Thoracic aorta (tissue), 2 donors: ENCODE results near the gene CYTH1. TPM values are rescaled to one million over a fixed set of nuclear protein-coding genes. Genes with fewer than 3 reads are reported as not detected.

Experiments
- ATAC-seq: fragments of 150-250 bp; one replicate; pipeline ENCODE4 v1.8.0; 2017; ENCODE audit warnings: low read depth; ENCODE audit not compliant: insufficient number of reproducible peaks, low FRiP score
- DNase-seq: peaks from one replicate; pipeline ENCODE4 v3.0.0-alpha.2; 2020; ENCODE audit warnings: low spot score
- H3K27ac ChIP-seq, 2 donors: fragments of 200-600 bp; sonication (generic); 1 replicate in 1 of 2; 2 replicates in 1 of 2; pipeline ENCODE4 v1.5.1; 2016; ENCODE audit warnings: mild to moderate bottlenecking in 2 of 2, moderate library complexity in 2 of 2
- H3K27me3 ChIP-seq: fragments of 200-600 bp; sonication (generic); replicated peaks from 2 replicates; pipeline ENCODE4 v1.6.0; 2016; ENCODE audit warnings: mild to moderate bottlenecking; ENCODE audit not compliant: insufficient read depth
- H3K36me3 ChIP-seq: fragments of 200-600 bp; sonication (generic); one replicate; pipeline ENCODE4 v1.5.1; 2016
- H3K4me1 ChIP-seq, 2 donors: fragments of 200-600 bp; sonication (generic); 1 replicate in 1 of 2; 2 replicates in 1 of 2; pipeline versions ENCODE4 v1.5.1 to v1.6.0; 2016; ENCODE audit warnings: low read depth in 2 of 2, mild to moderate bottlenecking in 1 of 2; ENCODE audit not compliant: control insufficient read depth in 1 of 2
- H3K4me3 ChIP-seq: fragments of 200-600 bp; sonication (generic); 2 replicates; pipeline ENCODE4 v1.5.1; 2016; ENCODE audit warnings: mild to moderate bottlenecking
- H3K9me3 ChIP-seq: fragments of 200-600 bp; sonication (generic); 2 replicates; pipeline ENCODE4 v1.5.1; 2016
- total RNA-seq, 2 donors: library from RNA; depleted of rRNA; stranded (reverse); fragments of >200 nt; gene quantifications; one replicate each; pipeline versions ENCODE4 v1.1.0 to v1.2.3, GENCODE V29; 2016
- TF ChIP-seq, protein P1 (sequence below): fragments of 200-600 bp; sonication (generic); IDR thresholded peaks from one replicate; pipeline ENCODE4 v1.5.1; 2019; ENCODE audit warnings: antibody characterized with exemption

CYTH1 gene
- total RNA-seq, 2 donors from 2014 or later = 79.2 to 79.4 TPM

DNA sequence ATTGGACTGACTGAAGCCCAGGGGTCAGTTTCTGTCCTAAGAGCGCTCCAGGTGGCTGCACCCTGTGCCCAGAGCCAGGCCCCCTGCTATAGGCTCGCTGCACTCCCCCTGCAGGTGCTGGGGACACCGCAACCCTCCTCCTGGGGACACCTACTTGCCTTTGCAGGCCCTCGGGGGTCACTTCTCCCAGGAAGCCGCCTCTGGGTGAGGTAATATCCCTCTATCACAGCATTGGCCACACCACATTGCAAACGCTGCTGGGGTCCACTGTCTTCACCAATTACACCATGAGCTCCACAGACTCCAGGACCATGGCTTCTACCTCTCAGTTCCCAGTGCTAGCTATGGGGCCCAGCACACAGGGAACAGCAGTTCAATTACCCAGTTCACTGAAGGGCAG, 43.6 kb upstream of the CYTH1 start:
- H3K9me3 ChIP-seq = no peaks in the 10 kb centered on the region
- DNase-seq = no peak
- H3K36me3 ChIP-seq = peaks cover 63% of the 10 kb centered on the region
- H3K27ac ChIP-seq = no peak overlapping the region
- H3K4me3 ChIP-seq = no peak overlapping the region
- TF ChIP-seq, protein P1, sequence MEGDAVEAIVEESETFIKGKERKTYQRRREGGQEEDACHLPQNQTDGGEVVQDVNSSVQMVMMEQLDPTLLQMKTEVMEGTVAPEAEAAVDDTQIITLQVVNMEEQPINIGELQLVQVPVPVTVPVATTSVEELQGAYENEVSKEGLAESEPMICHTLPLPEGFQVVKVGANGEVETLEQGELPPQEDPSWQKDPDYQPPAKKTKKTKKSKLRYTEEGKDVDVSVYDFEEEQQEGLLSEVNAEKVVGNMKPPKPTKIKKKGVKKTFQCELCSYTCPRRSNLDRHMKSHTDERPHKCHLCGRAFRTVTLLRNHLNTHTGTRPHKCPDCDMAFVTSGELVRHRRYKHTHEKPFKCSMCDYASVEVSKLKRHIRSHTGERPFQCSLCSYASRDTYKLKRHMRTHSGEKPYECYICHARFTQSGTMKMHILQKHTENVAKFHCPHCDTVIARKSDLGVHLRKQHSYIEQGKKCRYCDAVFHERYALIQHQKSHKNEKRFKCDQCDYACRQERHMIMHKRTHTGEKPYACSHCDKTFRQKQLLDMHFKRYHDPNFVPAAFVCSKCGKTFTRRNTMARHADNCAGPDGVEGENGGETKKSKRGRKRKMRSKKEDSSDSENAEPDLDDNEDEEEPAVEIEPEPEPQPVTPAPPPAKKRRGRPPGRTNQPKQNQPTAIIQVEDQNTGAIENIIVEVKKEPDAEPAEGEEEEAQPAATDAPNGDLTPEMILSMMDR = no peak
- no peak for ATAC-seq
- no peaks in the 10 kb centered on the region for H3K27me3 ChIP-seq
- no peaks in the 10 kb centered on the region for H3K4me1 ChIP-seq

GRCh38 chr17:78824240-78824639, 42.2 kb upstream of the CYTH1 start:
- peaks cover 63% of the 10 kb centered on the region for H3K36me3 ChIP-seq

DNA sequence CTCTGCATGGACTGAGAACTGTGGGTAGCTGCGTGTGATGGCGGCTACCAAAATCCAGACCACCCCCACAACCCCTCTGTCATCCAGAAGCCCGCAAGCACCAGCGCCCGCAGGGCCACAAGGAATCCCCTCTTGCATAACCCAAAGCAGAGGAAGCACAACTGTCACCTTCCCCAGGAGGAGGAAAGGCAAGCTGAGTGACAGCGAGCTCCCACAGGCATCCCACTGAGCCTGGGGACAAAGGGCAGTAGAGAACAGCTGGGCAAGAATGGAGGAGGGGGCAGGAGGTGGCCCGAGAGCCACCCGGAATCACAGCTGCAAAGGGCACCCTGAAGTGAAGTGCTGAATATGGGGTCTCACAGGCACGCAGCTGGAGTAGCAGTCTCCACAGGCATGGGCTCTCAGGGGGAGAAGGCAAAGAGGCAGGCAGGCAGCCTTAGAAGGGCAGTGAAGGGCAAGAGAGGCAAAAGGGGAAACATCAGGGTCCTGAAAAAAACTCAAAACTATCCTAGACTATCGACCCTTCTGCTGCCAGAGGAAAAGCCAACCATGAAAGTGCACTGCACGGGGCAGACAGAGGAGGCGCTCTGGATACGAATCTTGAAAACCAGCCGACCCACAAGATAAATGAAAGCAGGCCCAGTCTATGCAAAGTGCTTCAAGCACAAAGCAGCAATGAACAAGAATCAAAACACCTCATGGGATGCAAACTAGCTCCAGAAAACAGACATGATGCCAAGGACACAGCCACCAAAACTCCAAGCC, 41.4 kb upstream of the CYTH1 start:
- ATAC-seq = no peak
- Histone ChIP-seq H3K36me3 (peaks cover 59% of the 10 kb centered on the region), H3K9me3 (no peaks in the 10 kb centered on the region)

More at GRCh38 chr17:78824240-78824639, 42.2 kb upstream of the CYTH1 start:
- no peaks in the 10 kb centered on the region for H3K27me3 ChIP-seq
- no peaks in the 10 kb centered on the region for H3K4me1 ChIP-seq
- ATAC-seq (no peak), DNase-seq (no peak)
- H3K9me3 ChIP-seq = no peaks in the 10 kb centered on the region
- no peak overlapping the region for H3K4me3 ChIP-seq
- TF ChIP-seq, protein P1 = no peak
- no peak overlapping the region for H3K27ac ChIP-seq

GRCh38 chr17:78822552-78822951, 40.5 kb upstream of the CYTH1 start:
- DNase-seq (no peak), ATAC-seq (no peak)
- Histone ChIP-seq H3K4me1 (no peaks in the 10 kb centered on the region), H3K36me3 (peaks cover 62% of the 10 kb centered on the region), H3K27me3 (no peaks in the 10 kb centered on the region), H3K9me3 (no peaks in the 10 kb centered on the region), H3K4me3 (no peak overlapping the region), H3K27ac (no peak overlapping the region)
- TF ChIP-seq, protein P1 = no peak

More for the DNA sequence above, 41.4 kb upstream of the CYTH1 start:
- TF ChIP-seq, protein P1 = no peak
- Histone ChIP-seq H3K27me3 (no peaks in the 10 kb centered on the region), H3K4me1 (no peaks in the 10 kb centered on the region), H3K4me3 (no peak overlapping the region), H3K27ac (no peak overlapping the region)
- DNase-seq = no peak

DNA sequence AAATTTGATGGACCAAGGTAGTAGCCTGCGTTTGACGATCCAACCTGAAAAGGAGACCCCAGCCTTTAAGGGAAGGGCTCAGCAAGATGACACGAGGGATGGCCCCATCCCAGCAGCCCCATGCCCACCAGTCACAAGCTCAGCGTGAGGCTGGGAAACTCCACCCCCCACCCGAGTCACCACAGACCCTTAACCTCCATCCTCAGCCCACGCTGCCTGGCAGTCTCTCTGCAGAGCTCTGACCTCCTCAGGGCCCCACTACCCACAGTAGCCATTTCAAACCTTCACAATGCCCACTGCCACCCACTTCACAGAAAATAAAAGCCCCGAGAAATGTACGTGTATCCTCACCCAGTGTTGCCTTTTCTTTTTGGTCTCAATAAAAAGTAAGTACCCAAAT, 39.9 kb upstream of the CYTH1 start:
- TF ChIP-seq, protein P1 = no peak
- Histone ChIP-seq H3K36me3 (peaks cover 62% of the 10 kb centered on the region), H3K4me3 (no peak overlapping the region), H3K27ac (no peak overlapping the region), H3K4me1 (no peaks in the 10 kb centered on the region), H3K9me3 (no peaks in the 10 kb centered on the region), H3K27me3 (no peaks in the 10 kb centered on the region)
- ATAC-seq = no peak
- DNase-seq = no peak
